Thoracic aorta (tissue), 2 donors: Measurements from ENCODE around the gene MAN1B1. TPM values are rescaled to one million over a fixed set of nuclear protein-coding genes. Genes with fewer than 3 reads are reported as not detected.

Source experiments
- ATAC-seq: fragments of 150-250 bp; one replicate; pipeline ENCODE4 v1.8.0; 2017; ENCODE audit warnings: low read depth; ENCODE audit not compliant: insufficient number of reproducible peaks, low FRiP score
- DNase-seq: peaks from one replicate; pipeline ENCODE4 v3.0.0-alpha.2; 2020; ENCODE audit warnings: low spot score
- H3K27ac ChIP-seq, 2 donors: fragments of 200-600 bp; sonication (generic); 1 replicate in 1 of 2; 2 replicates in 1 of 2; pipeline ENCODE4 v1.5.1; 2016; ENCODE audit warnings: mild to moderate bottlenecking in 2 of 2, moderate library complexity in 2 of 2
- H3K27me3 ChIP-seq: fragments of 200-600 bp; sonication (generic); replicated peaks from 2 replicates; pipeline ENCODE4 v1.6.0; 2016; ENCODE audit warnings: mild to moderate bottlenecking; ENCODE audit not compliant: insufficient read depth
- H3K36me3 ChIP-seq: fragments of 200-600 bp; sonication (generic); one replicate; pipeline ENCODE4 v1.5.1; 2016
- H3K4me1 ChIP-seq, 2 donors: fragments of 200-600 bp; sonication (generic); 1 replicate in 1 of 2; 2 replicates in 1 of 2; pipeline versions ENCODE4 v1.5.1 to v1.6.0; 2016; ENCODE audit warnings: low read depth in 2 of 2, mild to moderate bottlenecking in 1 of 2; ENCODE audit not compliant: control insufficient read depth in 1 of 2
- H3K4me3 ChIP-seq: fragments of 200-600 bp; sonication (generic); 2 replicates; pipeline ENCODE4 v1.5.1; 2016; ENCODE audit warnings: mild to moderate bottlenecking
- H3K9me3 ChIP-seq: fragments of 200-600 bp; sonication (generic); 2 replicates; pipeline ENCODE4 v1.5.1; 2016
- CTCF ChIP-seq: fragments of 200-600 bp; sonication (generic); IDR thresholded peaks from one replicate; pipeline ENCODE4 v1.5.1; 2019; ENCODE audit warnings: antibody characterized with exemption
- total RNA-seq, 2 donors: library from RNA; depleted of rRNA; stranded (reverse); fragments of >200 nt; gene quantifications; one replicate each; pipeline versions ENCODE4 v1.1.0 to v1.2.3, GENCODE V29; 2016

The MAN1B1 gene
- total RNA-seq, 2 donors from 2014 or later = 32.9 to 52.9 TPM

GRCh38 chr9:137050570-137050969 lies 36.2 kb upstream of the MAN1B1 start:
- ATAC-seq (no peak), DNase-seq (no peak)
- H3K27ac ChIP-seq = no peak overlapping the region
- H3K9me3 ChIP-seq = no peaks in the 10 kb centered on the region
- no peaks in the 10 kb centered on the region for H3K36me3 ChIP-seq
- H3K4me1 ChIP-seq = peaks cover 10 to 24% of the 10 kb centered on the region in 2 donors
- no peak overlapping the region for H3K4me3 ChIP-seq
- TF ChIP-seq CTCF = no peak
- H3K27me3 ChIP-seq = peaks cover 22% of the 10 kb centered on the region

GRCh38 chr9:137051145-137051724 lies 35.5 kb upstream of the MAN1B1 start:
- no peak for TF ChIP-seq CTCF
- DNase-seq = no peak
- Histone ChIP-seq H3K9me3 (no peaks in the 10 kb centered on the region), H3K36me3 (no peaks in the 10 kb centered on the region), H3K4me3 (no peak overlapping the region), H3K4me1 (peaks cover 8 to 25% of the 10 kb centered on the region in 2 donors), H3K27me3 (peaks cover 22% of the 10 kb centered on the region), H3K27ac (no peak overlapping the region)
- no peak for ATAC-seq

- no peak for TF ChIP-seq CTCF
- H3K4me3 ChIP-seq = no peak overlapping the region
- H3K36me3 ChIP-seq = no peaks in the 10 kb centered on the region
- ATAC-seq (no peak), DNase-seq (no peak)
- no peaks in the 10 kb centered on the region for H3K9me3 ChIP-seq
- peaks cover 7 to 23% of the 10 kb centered on the region in 2 donors for H3K4me1 ChIP-seq
- peaks cover 22% of the 10 kb centered on the region for H3K27me3 ChIP-seq
- no peak overlapping the region for H3K27ac ChIP-seq
Observed at GRCh38 chr9:137052293-137052692, 34.5 kb upstream of the MAN1B1 start.

GRCh38 chr9:137052998-137053943 lies 33.5 kb upstream of the MAN1B1 start:
- Histone ChIP-seq H3K4me3 (peak overlapping the region; percentile 48), H3K9me3 (no peaks in the 10 kb centered on the region), H3K27me3 (peaks cover 17% of the 10 kb centered on the region), H3K27ac (no peak overlapping the region), H3K36me3 (no peaks in the 10 kb centered on the region), H3K4me1 (peaks cover 7 to 23% of the 10 kb centered on the region in 2 donors)
- no peak for TF ChIP-seq CTCF
- DNase-seq = no peak
- no peak for ATAC-seq
